ENCODE results near the gene ZNF497. TPM values are rescaled to one million over a fixed set of nuclear protein-coding genes. Genes with fewer than 3 reads are reported as not detected.

The ZNF497 gene
- total RNA-seq, 1 donor from 2014 or later = 1.4 TPM

DNA sequence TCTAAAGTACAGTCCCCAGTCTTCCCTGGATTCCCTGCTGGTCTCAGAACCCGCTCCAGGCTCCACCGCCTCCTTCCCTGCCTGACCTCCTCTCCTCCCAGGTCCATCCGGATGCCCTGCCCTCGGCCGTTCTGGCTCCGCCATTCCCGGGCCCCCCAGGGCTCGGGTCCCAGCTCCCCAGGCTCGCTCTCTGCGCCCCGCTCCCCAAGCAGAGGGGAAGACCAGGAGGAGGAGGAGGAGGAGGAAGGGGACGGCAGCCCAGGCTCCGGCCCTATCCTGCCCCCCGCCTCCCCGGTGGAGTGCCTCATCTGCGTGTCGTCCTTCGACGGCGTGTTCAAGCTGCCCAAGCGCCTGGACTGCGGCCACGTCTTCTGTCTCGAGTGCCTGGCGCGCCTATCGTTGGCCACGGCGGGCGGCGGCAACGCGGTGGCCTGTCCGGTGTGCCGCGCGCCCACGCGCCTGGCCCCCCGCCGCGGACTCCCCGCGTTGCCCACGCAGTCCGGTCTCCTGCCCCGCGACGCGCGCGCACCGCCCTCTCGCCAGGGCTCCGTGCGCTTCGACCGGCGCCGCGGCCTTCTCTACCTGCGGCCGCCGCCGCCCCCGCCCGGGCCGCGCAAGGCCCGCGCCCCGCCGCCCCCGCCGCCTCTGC lies 33.6 kb upstream of the ZNF497 start:
- no peak overlapping the region for H3K4me3 ChIP-seq
- peak; percentile 2 for ATAC-seq
- H3K9me3 ChIP-seq = no peaks in the 10 kb centered on the region
- peaks cover 42% of the 10 kb centered on the region for H3K36me3 ChIP-seq
- TF ChIP-seq, protein P1, sequence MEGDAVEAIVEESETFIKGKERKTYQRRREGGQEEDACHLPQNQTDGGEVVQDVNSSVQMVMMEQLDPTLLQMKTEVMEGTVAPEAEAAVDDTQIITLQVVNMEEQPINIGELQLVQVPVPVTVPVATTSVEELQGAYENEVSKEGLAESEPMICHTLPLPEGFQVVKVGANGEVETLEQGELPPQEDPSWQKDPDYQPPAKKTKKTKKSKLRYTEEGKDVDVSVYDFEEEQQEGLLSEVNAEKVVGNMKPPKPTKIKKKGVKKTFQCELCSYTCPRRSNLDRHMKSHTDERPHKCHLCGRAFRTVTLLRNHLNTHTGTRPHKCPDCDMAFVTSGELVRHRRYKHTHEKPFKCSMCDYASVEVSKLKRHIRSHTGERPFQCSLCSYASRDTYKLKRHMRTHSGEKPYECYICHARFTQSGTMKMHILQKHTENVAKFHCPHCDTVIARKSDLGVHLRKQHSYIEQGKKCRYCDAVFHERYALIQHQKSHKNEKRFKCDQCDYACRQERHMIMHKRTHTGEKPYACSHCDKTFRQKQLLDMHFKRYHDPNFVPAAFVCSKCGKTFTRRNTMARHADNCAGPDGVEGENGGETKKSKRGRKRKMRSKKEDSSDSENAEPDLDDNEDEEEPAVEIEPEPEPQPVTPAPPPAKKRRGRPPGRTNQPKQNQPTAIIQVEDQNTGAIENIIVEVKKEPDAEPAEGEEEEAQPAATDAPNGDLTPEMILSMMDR (IDR thresholded peaks at IDR 0.05) = no peak
- H3K27ac ChIP-seq = no peak overlapping the region
- intact Hi-C loops (cut with DNase I) = no loop called here
- DNase-seq = peak; percentile 69
- peaks cover 11% of the 10 kb centered on the region for H3K27me3 ChIP-seq
- peaks cover 14% of the 10 kb centered on the region for H3K4me1 ChIP-seq

DNA sequence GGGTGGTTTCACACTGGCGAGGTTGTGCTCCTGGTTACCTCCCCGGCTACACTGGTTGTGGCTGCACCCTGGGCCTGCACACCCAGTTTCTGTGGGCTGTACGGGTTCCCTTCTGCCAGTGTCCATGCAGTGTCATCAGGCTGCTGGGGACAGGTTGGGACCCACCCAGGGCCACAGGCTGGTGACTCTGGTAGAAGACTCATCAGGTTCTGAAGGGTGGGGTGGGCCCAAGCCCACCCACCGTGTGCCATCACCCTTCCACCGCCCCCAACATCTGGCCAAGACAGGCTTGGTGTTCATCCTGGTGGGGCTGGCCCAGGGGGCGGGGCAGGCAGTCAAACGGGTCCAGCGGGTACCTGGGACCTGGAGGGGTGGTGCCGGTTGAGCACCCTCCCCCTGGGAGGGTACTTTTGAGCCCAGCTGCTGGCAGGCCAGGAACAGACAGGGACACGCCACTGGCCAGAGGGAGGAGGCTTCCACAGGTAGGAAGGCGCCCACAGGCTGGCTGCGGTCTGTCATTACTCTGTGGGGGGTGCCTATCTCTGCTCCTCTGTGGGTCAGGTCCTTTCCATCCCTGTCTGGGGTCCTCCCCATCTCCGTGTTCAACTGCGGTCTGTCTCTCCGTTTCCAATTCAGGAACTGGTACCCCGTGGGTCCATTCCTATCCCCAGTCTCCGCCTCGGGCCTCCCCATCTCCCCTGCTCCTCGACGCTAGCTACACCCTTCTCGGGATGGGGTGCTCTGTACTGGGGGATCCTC lies 32.8 kb upstream of the ZNF497 start, which contains the start of gene RNF225:
Gene RNF225, plus strand, starts transcription at position 437 of the 759 bp plus-strand sequence. CDS start 434 bp downstream, outside the sequence.
- Histone ChIP-seq H3K4me3 (no peak within 1 kb of the TSS), H3K9me3 (no peaks in the 10 kb centered on the region), H3K27ac (no peak within 1 kb of the TSS), H3K36me3 (peaks cover 50% of the 10 kb centered on the region), H3K27me3 (peaks cover 11% of the 10 kb centered on the region), H3K4me1 (peaks cover 8% of the 10 kb centered on the region)
- ATAC-seq (peak; percentile 53), DNase-seq (peak; percentile 75)
- intact Hi-C loops (cut with DNase I) = no loop called here
- TF ChIP-seq, protein P1 (IDR thresholded peaks at IDR 0.05) = no peak

DNA sequence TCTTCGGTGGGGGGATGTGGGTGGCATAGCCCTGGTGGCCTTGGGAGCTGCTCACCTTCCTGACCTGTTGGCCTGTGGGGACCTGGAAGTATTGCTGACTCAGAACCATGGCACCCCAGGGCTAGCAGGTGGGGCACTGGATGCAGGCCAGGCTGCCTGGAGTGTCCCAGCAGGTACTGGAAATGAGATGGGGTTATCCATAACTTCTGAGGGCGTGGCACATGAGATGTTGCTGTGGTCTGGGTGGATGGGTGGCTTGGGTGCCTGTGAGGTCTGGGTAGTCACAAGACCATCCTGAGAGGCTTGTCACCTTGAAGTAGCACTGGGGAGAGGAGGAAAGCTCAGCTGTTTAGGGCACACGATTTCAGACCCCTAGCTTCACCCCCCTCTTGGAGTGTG lies 32.3 kb upstream of the ZNF497 start:
- intact Hi-C loops (cut with DNase I) = no loop called here
- ATAC-seq (peak; percentile 12), DNase-seq (no peak)
- H3K4me1 ChIP-seq = peaks cover 4% of the 10 kb centered on the region
- H3K27me3 ChIP-seq = peaks cover 11% of the 10 kb centered on the region
- H3K36me3 ChIP-seq = peaks cover 55% of the 10 kb centered on the region
- H3K27ac ChIP-seq = no peak overlapping the region
- no peak overlapping the region for H3K4me3 ChIP-seq
- TF ChIP-seq, protein P1 (IDR thresholded peaks at IDR 0.05) = no peak
- no peaks in the 10 kb centered on the region for H3K9me3 ChIP-seq

DNA sequence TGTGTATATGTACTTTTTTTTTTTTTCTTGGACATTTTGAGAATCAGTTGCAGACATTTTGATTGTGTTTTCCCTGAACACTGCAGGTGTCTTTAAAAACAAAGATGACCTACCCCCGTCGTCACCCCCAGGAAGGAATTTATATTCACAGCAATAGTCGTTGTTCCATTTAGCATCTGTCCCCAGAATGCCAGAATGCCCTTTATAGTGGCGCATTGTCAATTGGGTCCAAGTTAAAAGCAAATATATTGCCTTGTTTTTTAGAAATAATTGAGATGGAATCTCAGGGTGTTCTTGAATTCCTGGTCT lies 31.1 kb upstream of the ZNF497 start:
- no peaks in the 10 kb centered on the region for H3K9me3 ChIP-seq
- peaks cover 66% of the 10 kb centered on the region for H3K36me3 ChIP-seq
- H3K4me3 ChIP-seq = no peak overlapping the region
- ATAC-seq (no peak), DNase-seq (no peak)
- H3K4me1 ChIP-seq = peaks cover 4% of the 10 kb centered on the region
- TF ChIP-seq, protein P1 (IDR thresholded peaks at IDR 0.05) = no peak
- intact Hi-C loops (cut with DNase I) = no loop called here
- H3K27ac ChIP-seq = no peak overlapping the region
- H3K27me3 ChIP-seq = peaks cover 11% of the 10 kb centered on the region

GRCh38 chr19:58392945-58393724 lies 30.6 kb upstream of the ZNF497 start:
- Histone ChIP-seq H3K36me3 (peaks cover 71% of the 10 kb centered on the region), H3K4me1 (peaks cover 6% of the 10 kb centered on the region), H3K4me3 (no peak overlapping the region), H3K9me3 (no peaks in the 10 kb centered on the region), H3K27ac (no peak overlapping the region), H3K27me3 (peaks cover 11% of the 10 kb centered on the region)
- intact Hi-C loops (cut with DNase I) = no loop called here
- ATAC-seq (no peak), DNase-seq (no peak)
- TF ChIP-seq, protein P1 (IDR thresholded peaks at IDR 0.05) = no peak

Measured in upper lobe of right lung (tissue), 1 donor.